GM10266 (cell line): Measurements from ENCODE around the gene SAGE1.
"Not testable (repeated sequence)": the region's sequence is repeated elsewhere in the genome, so short reads cannot be mapped to it uniquely, and the experiment has no call there.

Experiments
- DNase-seq: peaks from one replicate; pipeline ENCODE4 v3.0.0; 2012; ENCODE audit errors: extremely low spot score
- CTCF ChIP-seq: IDR thresholded peaks from 2 replicates; pipeline ENCODE4 v1.5.1; 2012; ENCODE audit warnings: mild to moderate bottlenecking, low read depth; ENCODE audit not compliant: control insufficient read depth, insufficient read depth; ENCODE audit errors: missing control alignments

The SAGE1 gene

GRCh38 chrX:135914404-135914803, 20.9 kb downstream of the SAGE1 start:
- TF ChIP-seq CTCF = no peak
- no peak for DNase-seq

GRCh38 chrX:135920516-135920915, 27.0 kb downstream of the SAGE1 start:
- DNase-seq = not testable (repeated sequence)

- TF ChIP-seq CTCF = no peak
- no peak for DNase-seq
Observed at GRCh38 chrX:135923353-135923752, 29.8 kb downstream of the SAGE1 start.

GRCh38 chrX:135927897-135928296, 34.4 kb downstream of the SAGE1 start:
- DNase-seq = no peak
- TF ChIP-seq CTCF = no peak

GRCh38 chrX:135931644-135932487, 38.4 kb downstream of the SAGE1 start:
- no peak for DNase-seq

GRCh38 chrX:135944486-135944885, 51.0 kb downstream of the SAGE1 start:
- TF ChIP-seq CTCF = no peak
- DNase-seq = no peak

More at GRCh38 chrX:135931644-135932487, 38.4 kb downstream of the SAGE1 start:
- TF ChIP-seq CTCF = peak; percentile 64

GRCh38 chrX:135951291-135951690, 57.8 kb downstream of the SAGE1 start:
- no peak for TF ChIP-seq CTCF

More at GRCh38 chrX:135951291-135951690, 57.8 kb downstream of the SAGE1 start:
- no peak for DNase-seq
